SKM-1 treated with dmso at 0.1 percent for 144 hours (cell line): ENCODE results near the gene ATXN10.
"Not testable (repeated sequence)": the region's sequence is repeated elsewhere in the genome, so short reads cannot be mapped to it uniquely, and the experiment has no call there.

Experiments used
- DNase-seq: peaks from one replicate; lab custom pipeline; 2025; ENCODE audit not compliant: unreplicated experiment; lab: John Stamatoyannopoulos, UW

Gene ATXN10

GRCh38 chr22:45676024-45676423, 4.4 kb downstream of the ATXN10 start:
- DNase-seq, result no peak

GRCh38 chr22:45677063-45677462, 5.4 kb downstream of the ATXN10 start:
- DNase-seq, result no peak

GRCh38 chr22:45678961-45679912, 7.6 kb downstream of the ATXN10 start:
- DNase-seq, result no peak

- DNase-seq, result no peak
Measured at GRCh38 chr22:45680932-45681700, 9.5 kb downstream of the ATXN10 start.

- DNase-seq, result no peak
Measured at GRCh38 chr22:45682064-45682463, 10.4 kb downstream of the ATXN10 start.

- DNase-seq, result not testable (repeated sequence)
Measured at GRCh38 chr22:45682773-45683172, 11.1 kb downstream of the ATXN10 start.

- DNase-seq, result peak; percentile 67
Measured at GRCh38 chr22:45683248-45683647, 11.6 kb downstream of the ATXN10 start.

GRCh38 chr22:45683680-45684079, 12.0 kb downstream of the ATXN10 start:
- DNase-seq, result no peak

GRCh38 chr22:45684169-45684568, 12.5 kb downstream of the ATXN10 start:
- peak; percentile 85 for DNase-seq

- no peak for DNase-seq
Measured at GRCh38 chr22:45684752-45685574, 13.3 kb downstream of the ATXN10 start.

GRCh38 chr22:45686004-45686403, 14.4 kb downstream of the ATXN10 start:
- no peak for DNase-seq

GRCh38 chr22:45686836-45687235, 15.2 kb downstream of the ATXN10 start:
- DNase-seq, result no peak

- DNase-seq, result peak; percentile 16
Measured at GRCh38 chr22:45688600-45689080, 17.0 kb downstream of the ATXN10 start.

GRCh38 chr22:45689211-45689610, 17.6 kb downstream of the ATXN10 start:
- DNase-seq, result no peak

- DNase-seq, result no peak
Measured at GRCh38 chr22:45690008-45690407, 18.4 kb downstream of the ATXN10 start.

GRCh38 chr22:45692549-45692948, 20.9 kb downstream of the ATXN10 start:
- DNase-seq, result no peak

- no peak for DNase-seq
Measured at GRCh38 chr22:45693835-45694234, 22.2 kb downstream of the ATXN10 start.

- DNase-seq, result no peak
Measured at GRCh38 chr22:45696227-45696626, 24.6 kb downstream of the ATXN10 start.

- no peak for DNase-seq
Measured at GRCh38 chr22:45698094-45698493, 26.5 kb downstream of the ATXN10 start.

GRCh38 chr22:45702981-45703380, 31.3 kb downstream of the ATXN10 start:
- DNase-seq, result no peak

- DNase-seq, result no peak
Measured at GRCh38 chr22:45703758-45704157, 32.1 kb downstream of the ATXN10 start.
